Naive thymus-derived CD4-positive, alpha-beta T cell (primary cell): ENCODE results near the gene ERRFI1. TPM values are rescaled to one million over a fixed set of nuclear protein-coding genes. Genes with fewer than 3 reads are reported as not detected.

Source experiments
- ATAC-seq: fragments of 150-1000 bp; cut with Tn5 transposase; 2 replicates; pipeline ENCODE4 v1.10.0; 2021; ENCODE audit warnings: mild to moderate bottlenecking, moderate library complexity
- CTCF ChIA-PET: fragments of 350-600 bp; sonication (Branson Sonifier 250); formaldehyde crosslinking; loops from one replicate; lab custom pipeline; 2021; ENCODE audit warnings: antibody characterized with exemption; lab: Charles Lee
- POLR2A ChIA-PET: fragments of 350-600 bp; sonication (Branson Sonifier 250); formaldehyde crosslinking; loops from one replicate; lab custom pipeline; 2021; ENCODE audit warnings: antibody characterized with exemption, inconsistent platforms; lab: Charles Lee
- DNase-seq, 9 donors: peaks; one replicate each; pipeline versions ENCODE4 v3.0.0 to v3.0.0-alpha.2; 2020 to 2022; ENCODE audit warnings: mixed read lengths in 1 of 9
- H3K27ac ChIP-seq: one replicate; pipeline ENCODE4 v1.7.0; 2013; ENCODE audit warnings: mild to moderate bottlenecking, low read depth, low read length, moderate library complexity
- H3K27me3 ChIP-seq, 2 donors: one replicate each; pipeline ENCODE4 v1.7.0; 2013; ENCODE audit warnings: low read length in 2 of 2, mild to moderate bottlenecking in 2 of 2, moderate library complexity in 2 of 2; ENCODE audit not compliant: control insufficient read depth in 2 of 2, insufficient read depth in 2 of 2
- H3K36me3 ChIP-seq, 3 experiments: 1 replicate in 2 of 3; 2 replicates in 1 of 3; pipeline ENCODE4 v1.7.0; 2013; ENCODE audit warnings: low read length in 3 of 3, mild to moderate bottlenecking in 3 of 3, moderate library complexity in 1 of 3; ENCODE audit not compliant: insufficient read depth in 3 of 3, control insufficient read depth in 2 of 3
- H3K4me1 ChIP-seq, 2 donors: one replicate each; pipeline ENCODE4 v1.7.0; 2013; ENCODE audit warnings: low read length in 2 of 2, mild to moderate bottlenecking in 2 of 2, moderate library complexity in 1 of 2; ENCODE audit not compliant: control insufficient read depth in 2 of 2, insufficient read depth in 2 of 2
- H3K4me3 ChIP-seq: 2 replicates; pipeline ENCODE4 v1.7.0; 2013; ENCODE audit warnings: mild to moderate bottlenecking, low read length
- H3K9me3 ChIP-seq, 3 experiments: 1 replicate in 2 of 3; 2 replicates in 1 of 3; pipeline ENCODE4 v1.7.0; 2013; ENCODE audit warnings: low read length in 3 of 3; ENCODE audit not compliant: control insufficient read depth in 2 of 3
- H3K27ac Mint-ChIP-seq, 9 donors: one replicate each; pipeline ENCODE4 v1.8.0; 2020 to 2022; ENCODE audit warnings: mixed read lengths in 9 of 9, mild to moderate bottlenecking in 8 of 9, moderate library complexity in 5 of 9, inconsistent platforms in 2 of 9
- H3K27me3 Mint-ChIP-seq, 5 donors: one replicate each; pipeline ENCODE4 v1.8.0; 2021 to 2022; ENCODE audit warnings: mixed read lengths in 5 of 5, mild to moderate bottlenecking in 1 of 5
- H3K36me3 Mint-ChIP-seq, 5 donors: one replicate each; pipeline ENCODE4 v1.8.0; 2020 to 2022; ENCODE audit warnings: mixed read lengths in 5 of 5, mild to moderate bottlenecking in 3 of 5, inconsistent platforms in 1 of 5
- H3K4me1 Mint-ChIP-seq, 7 donors: one replicate each; pipeline ENCODE4 v1.8.0; 2020 to 2022; ENCODE audit warnings: mixed read lengths in 7 of 7, mild to moderate bottlenecking in 3 of 7, inconsistent platforms in 1 of 7
- H3K4me3 Mint-ChIP-seq, 10 donors: one replicate each; pipeline ENCODE4 v1.8.0; 2020 to 2022; ENCODE audit warnings: mild to moderate bottlenecking in 10 of 10, mixed read lengths in 10 of 10, moderate library complexity in 6 of 10, inconsistent platforms in 2 of 10
- H3K9me3 Mint-ChIP-seq, 11 donors: one replicate each; pipeline ENCODE4 v1.8.0; 2020 to 2022; ENCODE audit warnings: mixed read lengths in 11 of 11, mild to moderate bottlenecking in 4 of 11, inconsistent platforms in 1 of 11, moderate library complexity in 1 of 11
- intact Hi-C, 2 donors: fragments of 100-400 bp; cut with micrococcal nuclease; formaldehyde crosslinking; loops; one replicate each; pipeline ENCODE4 v1.15.1; 2023
- polyA plus RNA-seq, 2 donors: library from polyadenylated mRNA; unstranded; fragments of 300-500 nt; fragmentation: Illumina TruSeq; gene quantifications; one replicate each; pipeline ENCODE4 v1.2.3, GENCODE V29; 2021
- total RNA-seq, 6 experiments: library from RNA in 5 of 6; stranded (reverse) in 5 of 6; gene quantifications; 1 replicate in 5 of 6; 2 replicates in 1 of 6; pipeline ENCODE4 v1.2.3 and lab custom pipeline; 2021 to 2026

Gene ERRFI1
- total and polyA plus RNA-seq, 7 experiments from 2014 or later = 0.18 to 1.7 (median 0.84) TPM

GRCh38 chr1:8023287-8023994 is 2.7 kb downstream of the ERRFI1 start:
- Mint-ChIP-seq H3K9me3 (peaks cover 0 to 2% (median 0%) of the 10 kb centered on the region in 11 donors), H3K27me3 (peaks cover 16 to 66% (median 32%) of the 10 kb centered on the region in 5 donors), H3K27ac (no peak overlapping the region), H3K36me3 (peaks cover 0 to 5% (median 0%) of the 10 kb centered on the region in 5 donors), H3K4me1 (peaks cover 7 to 12% (median 10%) of the 10 kb centered on the region in 7 donors), H3K4me3 (no peak overlapping the region)
- H3K4me1 ChIP-seq = peaks cover 6 to 11% of the 10 kb centered on the region in 2 donors
- intact Hi-C loops = loop anchor here (10.0 kb wide), 2 partner anchors 131 to 831 kb away; no protein-coding TSS in a partner anchor
- CTCF ChIA-PET = interaction anchor here (0.8 kb wide), 1 partner anchor 8 kb away, joined by 3 read pairs; no protein-coding TSS in a partner anchor
- no peaks in the 10 kb centered on the region for H3K9me3 ChIP-seq
- no peaks in the 10 kb centered on the region for H3K36me3 ChIP-seq
- POLR2A ChIA-PET = no interaction called here
- H3K4me3 ChIP-seq = no peak overlapping the region
- DNase-seq (no peak), ATAC-seq (no peak)
- H3K27ac ChIP-seq = no peak overlapping the region
- H3K27me3 ChIP-seq = peaks cover 0 to 5% of the 10 kb centered on the region in 2 donors

DNA sequence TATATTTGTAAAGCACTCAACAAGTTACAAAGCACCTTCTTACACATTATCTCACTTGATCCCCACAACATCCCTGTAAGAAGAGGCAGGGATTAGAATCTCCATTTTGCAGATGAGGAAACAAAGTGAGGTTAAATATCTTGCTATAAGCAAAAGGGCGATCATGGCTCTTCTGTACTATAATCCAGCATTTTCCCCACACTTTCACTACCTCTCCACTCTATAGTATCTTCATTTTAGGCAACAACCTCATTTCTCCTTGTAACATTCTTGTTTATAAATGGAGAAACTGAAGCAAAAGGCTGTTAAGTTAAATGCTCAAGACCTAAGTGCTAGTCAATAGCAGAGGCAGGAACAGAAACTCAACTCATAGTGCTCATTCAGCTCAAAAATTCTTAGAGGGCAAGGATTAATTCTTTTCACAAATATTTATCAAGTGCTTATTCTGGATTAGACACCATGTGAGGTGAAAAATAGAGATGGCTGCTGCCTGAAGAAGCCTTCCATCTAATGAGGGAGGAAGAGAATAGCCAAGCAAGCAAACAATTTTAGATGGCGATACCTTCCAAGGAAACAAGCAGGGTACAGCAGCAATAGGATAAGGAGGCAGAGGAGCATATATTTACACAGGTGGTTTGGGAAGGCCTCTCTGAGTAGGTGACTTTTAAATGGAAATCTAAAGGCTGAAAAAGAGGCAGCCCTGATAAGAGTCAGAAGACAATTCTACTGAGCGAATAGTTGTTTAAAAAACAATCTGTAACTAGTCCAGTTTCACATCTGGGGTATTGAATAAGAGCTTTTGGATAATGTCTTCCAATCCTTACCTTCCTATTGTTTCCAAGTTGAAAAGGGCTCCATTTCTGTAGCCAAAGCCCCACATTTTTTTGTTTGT is 3.5 kb downstream of the ERRFI1 start:
- DNase-seq = no peak
- H3K9me3 ChIP-seq = no peaks in the 10 kb centered on the region
- Mint-ChIP-seq H3K4me3 (no peak overlapping the region), H3K27ac (no peak overlapping the region), H3K36me3 (peaks cover 0 to 5% (median 0%) of the 10 kb centered on the region in 5 donors), H3K9me3 (peaks cover 0 to 2% (median 0%) of the 10 kb centered on the region in 11 donors), H3K4me1 (peaks cover 7 to 12% (median 10%) of the 10 kb centered on the region in 7 donors), H3K27me3 (peaks cover 16 to 61% (median 34%) of the 10 kb centered on the region in 5 donors)
- intact Hi-C loops = loop anchor here (10.0 kb wide), 2 partner anchors 132 to 832 kb away; no protein-coding TSS in a partner anchor
- no peak for ATAC-seq
- H3K36me3 ChIP-seq = no peaks in the 10 kb centered on the region
- no peak overlapping the region for H3K4me3 ChIP-seq
- ChIA-PET CTCF (no interaction called here), POLR2A (no interaction called here)
- H3K4me1 ChIP-seq = peaks cover 6 to 11% of the 10 kb centered on the region in 2 donors
- no peak overlapping the region for H3K27ac ChIP-seq
- H3K27me3 ChIP-seq = peaks cover 0 to 5% of the 10 kb centered on the region in 2 donors

DNA sequence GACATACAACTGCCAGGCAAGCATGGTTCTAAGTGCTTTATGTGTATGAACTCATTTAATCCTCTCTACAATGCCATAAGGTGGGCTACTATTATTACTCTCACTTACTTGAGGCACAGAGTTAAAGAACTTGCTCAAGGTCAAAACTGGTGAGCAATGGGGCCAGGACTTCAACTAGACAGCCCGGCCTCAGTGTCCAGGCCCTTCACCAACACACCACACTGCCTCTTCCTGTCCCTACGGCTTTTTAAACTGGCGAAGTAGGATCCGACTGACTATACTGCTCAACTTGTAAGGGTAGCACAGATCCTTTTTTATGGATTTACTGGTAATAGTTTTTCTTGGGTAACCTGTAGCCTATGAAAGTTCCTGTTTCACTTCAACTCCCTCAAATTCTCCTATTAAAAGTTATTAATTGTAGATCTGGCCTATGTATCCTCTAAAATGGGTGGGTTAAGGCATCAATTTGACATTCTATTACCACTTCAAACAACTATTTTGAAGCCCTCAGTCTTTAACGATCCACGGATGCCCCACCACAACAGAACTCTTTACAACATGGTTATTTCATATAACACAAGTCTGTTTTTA is 4.3 kb downstream of the ERRFI1 start:
- H3K27me3 ChIP-seq = peaks cover 0 to 5% of the 10 kb centered on the region in 2 donors
- DNase-seq (no peak), ATAC-seq (no peak)
- Mint-ChIP-seq H3K4me1 (peaks cover 7 to 9% (median 8%) of the 10 kb centered on the region in 7 donors), H3K27me3 (peaks cover 20 to 59% (median 41%) of the 10 kb centered on the region in 5 donors), H3K4me3 (no peak overlapping the region), H3K9me3 (peaks cover 0 to 2% (median 0%) of the 10 kb centered on the region in 11 donors), H3K27ac (no peak overlapping the region), H3K36me3 (peaks cover 0 to 5% (median 0%) of the 10 kb centered on the region in 5 donors)
- no peak overlapping the region for H3K27ac ChIP-seq
- CTCF ChIA-PET = no interaction called here
- H3K36me3 ChIP-seq = no peaks in the 10 kb centered on the region
- intact Hi-C loops = loop anchor here (10.0 kb wide), 2 partner anchors 133 to 833 kb away; no protein-coding TSS in a partner anchor
- H3K4me3 ChIP-seq = no peak overlapping the region
- POLR2A ChIA-PET = no interaction called here
- no peaks in the 10 kb centered on the region for H3K9me3 ChIP-seq
- peaks cover 5 to 10% of the 10 kb centered on the region in 2 donors for H3K4me1 ChIP-seq

DNA sequence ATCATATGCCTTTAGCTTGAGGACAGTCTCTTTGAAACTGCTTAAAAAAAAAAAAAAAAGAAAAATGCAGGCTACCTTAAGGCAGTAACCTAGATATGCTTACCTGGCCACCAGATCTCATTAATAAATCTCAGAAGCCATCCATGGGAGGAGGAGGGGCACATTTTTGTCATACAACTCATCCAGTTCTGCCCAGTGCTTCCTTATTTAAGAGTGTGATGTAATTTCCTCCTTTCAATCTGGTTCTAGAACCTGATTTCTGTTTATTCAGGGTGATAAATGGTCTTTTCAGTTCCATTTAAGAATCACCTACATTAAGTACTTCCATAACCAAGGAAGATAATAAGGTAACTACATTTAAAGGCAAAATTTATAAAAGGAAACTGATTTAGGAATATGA is 6.1 kb downstream of the ERRFI1 start:
- DNase-seq (no peak), ATAC-seq (no peak)
- H3K36me3 Mint-ChIP-seq = peaks cover 0 to under 1% (median 0%) of the 10 kb centered on the region in 5 donors
- Histone ChIP-seq H3K9me3 (no peaks in the 10 kb centered on the region), H3K4me3 (no peak overlapping the region), H3K36me3 (no peaks in the 10 kb centered on the region), H3K4me1 (peaks cover 0 to under 1% of the 10 kb centered on the region in 2 donors), H3K27ac (no peak overlapping the region), H3K27me3 (peaks cover 0 to 10% of the 10 kb centered on the region in 2 donors)
- H3K27ac Mint-ChIP-seq = no peak overlapping the region
- peaks cover under 1 to 2% (median 2%) of the 10 kb centered on the region in 7 donors for H3K4me1 Mint-ChIP-seq
- H3K9me3 Mint-ChIP-seq = no peaks in the 10 kb centered on the region
- ChIA-PET CTCF (interaction anchor here (0.5 kb wide), 1 partner anchor 57 kb away, joined by 3 read pairs; no protein-coding TSS in a partner anchor), POLR2A (no interaction called here)
- intact Hi-C loops = loop anchor here (10.0 kb wide), 2 partner anchors 135 to 835 kb away; no protein-coding TSS in a partner anchor
- no peak overlapping the region for H3K4me3 Mint-ChIP-seq
- peaks cover 19 to 60% (median 46%) of the 10 kb centered on the region in 5 donors for H3K27me3 Mint-ChIP-seq

DNA sequence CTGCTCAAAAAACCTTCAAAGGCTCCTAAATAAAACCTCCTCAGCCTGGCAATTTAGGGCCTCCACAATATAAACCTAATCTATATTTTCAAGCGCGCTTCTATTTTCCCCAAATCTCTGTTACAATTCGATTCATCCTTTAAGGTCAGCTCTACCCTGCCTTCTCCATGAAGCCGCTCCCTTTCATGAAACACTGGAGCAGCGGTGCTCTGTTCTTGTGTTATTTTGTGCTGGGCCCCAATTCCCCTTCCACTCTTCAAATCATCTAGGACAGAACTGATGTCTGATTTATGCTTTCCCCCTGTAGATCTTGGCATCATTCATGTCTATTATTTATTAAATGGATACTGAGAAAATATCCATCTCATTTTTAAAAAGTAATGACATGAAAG is 6.9 kb downstream of the ERRFI1 start:
- Mint-ChIP-seq H3K27ac (no peak overlapping the region), H3K36me3 (no peaks in the 10 kb centered on the region), H3K4me3 (no peak overlapping the region), H3K4me1 (peaks cover 0 to 1% (median 0%) of the 10 kb centered on the region in 7 donors), H3K9me3 (no peaks in the 10 kb centered on the region), H3K27me3 (peaks cover 16 to 52% (median 40%) of the 10 kb centered on the region in 5 donors)
- CTCF ChIA-PET = interaction anchor here (1.2 to 7.9 kb wide), 2 partner anchors 11 to 294 kb away, joined by 3 to 85 read pairs; no protein-coding TSS in a partner anchor
- Histone ChIP-seq H3K4me1 (no peaks in the 10 kb centered on the region), H3K36me3 (no peaks in the 10 kb centered on the region), H3K4me3 (no peak overlapping the region), H3K9me3 (no peaks in the 10 kb centered on the region), H3K27ac (no peak overlapping the region), H3K27me3 (peaks cover 0 to 7% of the 10 kb centered on the region in 2 donors)
- intact Hi-C loops = no loop called here
- DNase-seq (no peak), ATAC-seq (no peak)
- POLR2A ChIA-PET = no interaction called here
